SU-DHL-6 (cell line): ENCODE results near the gene GCDH.

Experiments used
- EZH2phosphoT487 ChIP-seq: fragments of 200-600 bp; sonication (generic), shearing (Covaris generic); conservative IDR thresholded peaks from 2 replicates; pipeline ENCODE4 v1.6.1; 2018; ENCODE audit warnings: mild to moderate bottlenecking, antibody characterized with exemption, low read length, moderate library complexity, mixed read lengths
- TF ChIP-seq, protein P1 (sequence below): fragments of 200-600 bp; sonication (generic); IDR thresholded peaks from one replicate; pipeline ENCODE4 v1.5.1; 2017; ENCODE audit warnings: antibody characterized with exemption, mild to moderate bottlenecking, low read length, moderate library complexity; ENCODE audit not compliant: insufficient read depth, poor library complexity, severe bottlenecking

DNA sequence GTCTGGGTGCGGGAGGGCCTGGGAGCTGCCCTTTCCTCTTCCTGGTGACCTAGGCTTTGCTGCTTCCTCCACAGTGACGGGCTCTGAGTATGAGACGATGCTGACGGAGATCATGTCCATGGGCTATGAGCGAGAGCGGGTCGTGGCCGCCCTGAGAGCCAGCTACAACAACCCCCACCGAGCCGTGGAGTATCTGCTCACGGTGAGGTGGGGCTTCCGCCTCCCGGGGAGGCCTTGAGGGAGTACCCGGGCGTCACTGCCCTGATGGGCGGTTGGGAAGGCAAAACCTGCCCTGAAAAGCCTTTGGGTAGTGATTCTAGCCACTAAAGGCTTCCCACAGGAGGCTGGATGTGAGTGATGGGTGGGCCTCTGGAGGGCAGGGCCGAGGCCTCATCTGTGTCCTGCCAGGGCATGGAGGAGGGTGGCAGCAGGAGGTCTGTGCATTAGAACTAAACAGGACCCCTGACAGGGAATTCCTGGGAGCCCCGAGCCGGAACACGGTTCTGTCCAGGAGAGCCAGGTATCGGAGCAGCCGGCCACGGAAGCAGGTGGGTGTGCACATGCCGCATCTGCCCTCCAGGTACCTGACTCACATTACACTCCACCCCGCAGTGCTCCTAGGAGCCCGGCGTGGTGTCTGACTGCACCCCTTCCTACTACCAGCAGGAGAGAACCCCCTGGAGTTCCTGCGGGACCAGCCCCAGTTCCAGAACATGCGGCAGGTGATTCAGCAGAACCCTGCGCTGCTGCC lies 57.8 kb downstream of the GCDH start:
- TF ChIP-seq, protein P1, sequence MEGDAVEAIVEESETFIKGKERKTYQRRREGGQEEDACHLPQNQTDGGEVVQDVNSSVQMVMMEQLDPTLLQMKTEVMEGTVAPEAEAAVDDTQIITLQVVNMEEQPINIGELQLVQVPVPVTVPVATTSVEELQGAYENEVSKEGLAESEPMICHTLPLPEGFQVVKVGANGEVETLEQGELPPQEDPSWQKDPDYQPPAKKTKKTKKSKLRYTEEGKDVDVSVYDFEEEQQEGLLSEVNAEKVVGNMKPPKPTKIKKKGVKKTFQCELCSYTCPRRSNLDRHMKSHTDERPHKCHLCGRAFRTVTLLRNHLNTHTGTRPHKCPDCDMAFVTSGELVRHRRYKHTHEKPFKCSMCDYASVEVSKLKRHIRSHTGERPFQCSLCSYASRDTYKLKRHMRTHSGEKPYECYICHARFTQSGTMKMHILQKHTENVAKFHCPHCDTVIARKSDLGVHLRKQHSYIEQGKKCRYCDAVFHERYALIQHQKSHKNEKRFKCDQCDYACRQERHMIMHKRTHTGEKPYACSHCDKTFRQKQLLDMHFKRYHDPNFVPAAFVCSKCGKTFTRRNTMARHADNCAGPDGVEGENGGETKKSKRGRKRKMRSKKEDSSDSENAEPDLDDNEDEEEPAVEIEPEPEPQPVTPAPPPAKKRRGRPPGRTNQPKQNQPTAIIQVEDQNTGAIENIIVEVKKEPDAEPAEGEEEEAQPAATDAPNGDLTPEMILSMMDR = no peak
- TF ChIP-seq EZH2phosphoT487 = no peak
